Skeletal muscle tissue (tissue), 4 donors: ENCODE results near the gene PCDHGA8. TPM values are rescaled to one million over a fixed set of nuclear protein-coding genes. Genes with fewer than 3 reads are reported as not detected.
A peak's percentile ranks its signal among the peaks of the same experiment; 100 is the strongest.

ENCODE experiments used
- H3K27ac ChIP-seq: one replicate; pipeline ENCODE4 v1.7.0; 2013; ENCODE audit warnings: mild to moderate bottlenecking, low read depth, low read length, inconsistent platforms
- H3K27me3 ChIP-seq, 3 donors: one replicate each; pipeline ENCODE4 v1.7.0; 2013; ENCODE audit warnings: low read length in 3 of 3; ENCODE audit not compliant: control insufficient read depth in 3 of 3, insufficient read depth in 3 of 3
- H3K36me3 ChIP-seq, 3 donors: one replicate each; pipeline ENCODE4 v1.7.0; 2013; ENCODE audit warnings: low read length in 3 of 3; ENCODE audit not compliant: control insufficient read depth in 3 of 3, insufficient read depth in 3 of 3
- H3K4me1 ChIP-seq, 3 donors: one replicate each; pipeline ENCODE4 v1.7.0; 2013; ENCODE audit warnings: low read length in 3 of 3, mild to moderate bottlenecking in 3 of 3; ENCODE audit not compliant: control insufficient read depth in 3 of 3, insufficient read depth in 3 of 3
- H3K4me3 ChIP-seq, 3 donors: one replicate each; pipeline ENCODE4 v1.7.0; 2013; ENCODE audit warnings: low read length in 3 of 3
- H3K9ac ChIP-seq, 3 donors: one replicate each; pipeline ENCODE4 v1.7.0; 2013; ENCODE audit warnings: low read length in 3 of 3, mild to moderate bottlenecking in 3 of 3, moderate library complexity in 2 of 3, low read depth in 1 of 3
- H3K9me3 ChIP-seq, 3 donors: one replicate each; pipeline ENCODE4 v1.7.0; 2013; ENCODE audit warnings: low read length in 3 of 3; ENCODE audit not compliant: control insufficient read depth in 3 of 3
- total RNA-seq: library from RNA; depleted of rRNA; stranded (reverse); fragments of >200 nt; gene quantifications from one replicate; pipeline ENCODE4 v1.2.3, GENCODE V29; 2014
- donor health status: Osteomylitis.

PCDHGA8 gene
- total RNA-seq, 1 donor from 2014 or later: 3.7 TPM

DNA sequence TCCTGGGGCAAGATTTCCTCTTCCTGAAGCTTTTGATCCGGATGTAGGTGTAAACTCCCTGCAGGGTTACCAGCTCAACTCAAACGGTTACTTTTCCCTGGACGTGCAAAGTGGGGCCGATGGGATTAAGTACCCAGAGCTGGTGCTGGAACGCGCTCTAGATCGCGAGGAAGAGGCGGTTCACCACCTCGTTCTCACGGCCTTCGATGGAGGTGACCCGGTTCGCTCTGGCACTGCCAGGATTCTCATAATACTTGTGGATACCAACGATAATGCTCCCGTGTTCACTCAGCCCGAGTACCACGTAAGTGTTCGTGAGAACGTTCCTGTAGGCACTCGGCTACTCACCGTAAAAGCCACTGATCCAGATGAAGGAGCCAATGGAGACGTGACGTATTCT, 36.8 kb upstream of the PCDHGA8 start:
- Histone ChIP-seq H3K9me3 (peaks cover 23 to 39% (median 28%) of the 10 kb centered on the region in 3 donors), H3K9ac (no peak overlapping the region), H3K27me3 (peaks cover 0 to 36% (median 16%) of the 10 kb centered on the region in 3 donors)

GRCh38 chr5:141356133-141356532, 36.3 kb upstream of the PCDHGA8 start:
- Histone ChIP-seq H3K4me3 (peak overlapping the region in 2 of 3 donors; percentile 21 to 54), H3K36me3 (peaks cover 0 to 2% (median 2%) of the 10 kb centered on the region in 3 donors), H3K9ac (no peak overlapping the region), H3K9me3 (peaks cover 23 to 34% (median 27%) of the 10 kb centered on the region in 3 donors), H3K27ac (no peak overlapping the region), H3K27me3 (peaks cover 0 to 36% (median 14%) of the 10 kb centered on the region in 3 donors), H3K4me1 (peaks cover 0 to 4% (median 0%) of the 10 kb centered on the region in 3 donors)

More for the DNA sequence above, 36.8 kb upstream of the PCDHGA8 start:
- Histone ChIP-seq H3K4me1 (peaks cover 0 to 4% (median 0%) of the 10 kb centered on the region in 3 donors), H3K4me3 (peak overlapping the region; percentile 45 to 54 (median 48)), H3K36me3 (peaks cover 0 to 4% (median 2%) of the 10 kb centered on the region in 3 donors), H3K27ac (no peak overlapping the region)

DNA sequence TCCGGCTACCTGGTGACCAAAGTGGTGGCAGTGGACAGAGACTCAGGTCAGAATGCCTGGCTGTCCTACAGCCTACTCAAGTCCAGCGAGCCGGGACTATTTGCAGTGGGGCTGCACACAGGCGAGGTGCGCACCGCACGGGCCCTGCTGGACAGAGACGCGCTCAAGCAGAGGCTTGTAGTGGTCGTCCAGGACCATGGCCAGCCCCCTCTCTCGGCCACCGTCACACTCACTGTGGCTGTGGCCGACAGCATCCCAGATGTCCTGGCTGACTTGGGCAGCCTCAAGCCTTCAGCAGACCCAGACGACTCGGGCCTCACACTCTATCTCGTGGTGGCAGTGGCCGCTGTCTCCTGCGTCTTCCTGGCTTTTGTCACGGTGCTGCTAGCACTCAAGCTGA, 35.5 kb upstream of the PCDHGA8 start:
- peaks cover 18 to 34% (median 25%) of the 10 kb centered on the region in 3 donors for H3K9me3 ChIP-seq
- H3K36me3 ChIP-seq: peaks cover 0 to 2% (median 0%) of the 10 kb centered on the region in 3 donors
- H3K4me1 ChIP-seq: peaks cover 0 to 4% (median 0%) of the 10 kb centered on the region in 3 donors
- no peak overlapping the region for H3K9ac ChIP-seq
- peaks cover 0 to 35% (median 14%) of the 10 kb centered on the region in 3 donors for H3K27me3 ChIP-seq
- H3K4me3 ChIP-seq: peak overlapping the region; percentile 21 to 54 (median 41)
- no peak overlapping the region for H3K27ac ChIP-seq

DNA sequence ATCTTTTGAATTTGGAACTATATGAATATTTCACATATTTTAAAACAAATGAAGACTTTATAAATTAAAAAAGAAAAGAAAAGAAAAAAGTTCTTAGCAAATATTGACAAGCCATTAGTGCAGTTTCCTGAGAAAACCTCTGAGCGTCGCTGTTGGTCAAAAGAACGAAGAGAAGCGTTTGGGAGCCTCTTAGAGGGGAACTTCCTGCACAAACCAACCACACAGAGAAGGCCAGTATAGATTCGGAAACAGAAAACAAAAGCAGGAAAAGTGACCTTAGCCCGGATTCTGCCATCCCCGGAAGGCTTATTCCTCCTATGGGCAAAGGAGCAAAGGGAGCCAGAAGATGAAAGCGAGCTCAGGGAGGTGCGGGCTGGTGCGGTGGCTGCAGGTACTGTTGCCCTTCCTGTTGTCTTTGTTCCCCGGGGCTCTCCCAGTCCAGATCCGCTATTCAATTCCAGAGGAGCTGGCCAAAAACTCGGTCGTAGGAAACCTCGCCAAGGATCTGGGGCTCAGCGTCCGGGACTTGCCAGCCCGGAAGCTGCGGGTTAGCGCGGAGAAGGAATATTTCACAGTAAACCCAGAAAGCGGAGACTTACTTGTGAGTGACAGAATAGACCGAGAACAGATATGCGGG, 32.5 kb upstream of the PCDHGA8 start, which contains the start of gene PCDHGB2:
Gene PCDHGB2, plus strand, starts transcription at position 205 of the 637 bp plus-strand sequence. Its CDS starts 142 bp downstream, at position 347.
- peaks cover 0 to 4% (median 4%) of the 10 kb centered on the region in 3 donors for H3K36me3 ChIP-seq
- H3K9ac ChIP-seq: peak within 1 kb of the TSS in 1 of 3 donors; percentile 50
- peaks cover 7 to 36% (median 15%) of the 10 kb centered on the region in 3 donors for H3K27me3 ChIP-seq
- H3K4me3 ChIP-seq: peak within 1 kb of the TSS; percentile 54 to 72 (median 61)
- H3K27ac ChIP-seq: no peak within 1 kb of the TSS
- H3K4me1 ChIP-seq: peaks cover 0 to 4% (median 0%) of the 10 kb centered on the region in 3 donors
- H3K9me3 ChIP-seq: peaks cover 16 to 39% (median 31%) of the 10 kb centered on the region in 3 donors

DNA sequence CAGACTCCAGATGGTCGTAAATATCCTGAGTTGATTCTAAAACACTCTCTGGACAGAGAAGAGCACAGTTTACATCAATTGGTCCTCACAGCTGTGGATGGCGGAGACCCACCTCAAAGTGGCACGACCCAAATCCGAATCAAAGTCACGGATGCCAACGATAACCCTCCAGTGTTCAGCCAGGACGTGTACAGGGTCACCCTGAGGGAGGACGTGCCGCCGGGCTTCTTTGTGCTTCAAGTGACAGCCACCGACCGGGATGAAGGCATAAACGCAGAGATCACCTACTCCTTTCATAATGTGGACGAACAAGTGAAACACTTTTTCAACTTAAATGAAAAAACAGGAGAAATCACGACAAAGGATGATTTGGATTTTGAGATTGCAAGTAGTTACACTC, 31.7 kb upstream of the PCDHGA8 start:
- H3K27ac ChIP-seq: no peak overlapping the region
- peaks cover 0 to 4% (median 0%) of the 10 kb centered on the region in 3 donors for H3K4me1 ChIP-seq
- H3K36me3 ChIP-seq: peaks cover 0 to 7% (median 4%) of the 10 kb centered on the region in 3 donors
- H3K9ac ChIP-seq: no peak overlapping the region
- peak overlapping the region in 2 of 3 donors; percentile 48 to 72 for H3K4me3 ChIP-seq
- H3K9me3 ChIP-seq: peaks cover 11 to 41% (median 34%) of the 10 kb centered on the region in 3 donors
- peaks cover 7 to 38% (median 21%) of the 10 kb centered on the region in 3 donors for H3K27me3 ChIP-seq

- Histone ChIP-seq H3K27ac (no peak overlapping the region), H3K4me3 (no peak overlapping the region), H3K9me3 (peaks cover 10 to 32% (median 25%) of the 10 kb centered on the region in 3 donors), H3K36me3 (peaks cover 0 to 10% (median 7%) of the 10 kb centered on the region in 3 donors), H3K27me3 (peaks cover 12 to 36% (median 16%) of the 10 kb centered on the region in 3 donors), H3K9ac (no peak overlapping the region), H3K4me1 (no peaks in the 10 kb centered on the region)
Measured at GRCh38 chr5:141362719-141363118, 29.7 kb upstream of the PCDHGA8 start.

DNA sequence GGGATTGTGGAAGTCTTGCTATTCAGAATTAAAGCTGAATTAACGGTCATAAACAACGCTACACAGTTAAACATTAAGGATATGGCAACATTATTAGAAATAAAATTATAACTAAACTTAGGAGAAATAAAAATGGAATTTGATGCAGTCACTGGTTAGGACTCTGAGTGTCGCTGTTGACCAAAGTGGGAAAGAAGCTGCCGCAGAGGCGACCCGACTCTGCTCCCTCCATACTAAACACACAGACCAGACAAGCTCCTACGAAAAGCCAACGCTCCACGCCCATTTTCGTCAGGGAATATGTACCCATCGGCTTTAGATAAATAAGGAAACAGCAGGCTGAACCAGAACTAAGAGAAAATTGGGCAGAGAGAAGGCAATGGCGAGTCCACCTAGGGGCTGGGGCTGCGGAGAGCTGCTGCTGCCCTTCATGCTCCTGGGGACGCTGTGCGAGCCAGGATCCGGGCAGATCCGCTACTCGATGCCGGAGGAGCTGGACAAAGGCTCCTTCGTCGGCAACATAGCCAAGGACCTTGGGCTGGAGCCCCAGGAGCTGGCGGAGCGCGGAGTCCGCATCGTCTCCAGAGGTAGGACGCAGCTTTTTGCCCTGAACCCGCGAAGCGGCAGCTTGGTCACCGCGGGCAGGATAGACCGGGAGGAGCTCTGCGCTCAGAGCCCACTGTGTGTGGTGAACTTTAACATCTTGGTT, 28.3 kb upstream of the PCDHGA8 start, which contains the start of gene PCDHGA5:
Gene PCDHGA5, plus strand, starts transcription at position 211 of the 709 bp plus-strand sequence. Its CDS starts 169 bp downstream, at position 380.
- H3K27me3 ChIP-seq: peaks cover 12 to 36% (median 16%) of the 10 kb centered on the region in 3 donors
- H3K9ac ChIP-seq: no peak within 1 kb of the TSS
- H3K9me3 ChIP-seq: peaks cover 10 to 32% (median 29%) of the 10 kb centered on the region in 3 donors
- peaks cover 0 to 10% (median 7%) of the 10 kb centered on the region in 3 donors for H3K36me3 ChIP-seq
- no peaks in the 10 kb centered on the region for H3K4me1 ChIP-seq
- peak within 1 kb of the TSS in 2 of 3 donors; percentile 41 to 52 for H3K4me3 ChIP-seq
- no peak within 1 kb of the TSS for H3K27ac ChIP-seq

DNA sequence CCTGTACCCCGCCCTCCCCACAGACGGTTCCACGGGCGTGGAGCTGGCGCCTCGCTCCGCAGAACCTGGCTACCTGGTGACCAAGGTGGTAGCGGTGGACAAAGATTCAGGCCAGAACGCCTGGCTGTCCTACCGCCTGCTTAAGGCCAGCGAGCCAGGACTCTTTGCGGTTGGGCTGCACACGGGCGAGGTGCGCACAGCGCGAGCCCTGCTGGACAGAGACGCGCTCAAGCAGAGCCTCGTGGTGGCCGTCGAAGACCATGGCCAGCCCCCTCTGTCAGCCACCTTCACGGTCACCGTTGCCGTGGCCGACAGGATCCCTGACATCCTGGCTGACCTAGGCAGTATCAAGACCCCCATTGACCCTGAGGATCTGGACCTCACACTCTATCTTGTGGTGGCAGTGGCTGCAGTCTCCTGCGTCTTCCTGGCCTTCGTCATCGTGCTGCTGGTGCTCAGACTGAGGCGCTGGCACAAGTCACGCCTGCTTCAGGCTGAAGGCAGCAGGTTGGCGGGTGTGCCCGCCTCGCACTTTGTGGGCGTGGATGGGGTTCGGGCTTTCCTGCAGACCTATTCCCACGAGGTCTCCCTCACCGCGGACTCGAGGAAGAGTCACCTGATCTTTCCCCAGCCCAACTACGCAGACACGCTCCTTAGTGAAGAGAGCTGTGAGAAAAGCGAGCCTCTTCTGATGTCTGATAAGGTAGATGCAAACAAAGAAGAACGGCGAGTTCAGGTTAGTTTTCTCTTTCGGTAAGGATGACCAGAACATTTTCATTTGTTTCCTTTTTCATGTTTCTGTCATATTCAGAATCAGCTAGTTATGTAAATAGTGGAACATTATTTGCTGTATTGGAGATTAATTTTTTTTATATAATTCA, 26.2 kb upstream of the PCDHGA8 start:
- Histone ChIP-seq H3K36me3 (peaks cover 0 to 15% (median 7%) of the 10 kb centered on the region in 3 donors), H3K4me3 (peak overlapping the region in 1 of 3 donors; percentile 27), H3K4me1 (peaks cover 0 to 5% (median 0%) of the 10 kb centered on the region in 3 donors), H3K27me3 (peaks cover 12 to 26% (median 16%) of the 10 kb centered on the region in 3 donors), H3K9me3 (peaks cover 14 to 37% (median 28%) of the 10 kb centered on the region in 3 donors), H3K27ac (no peak overlapping the region), H3K9ac (no peak overlapping the region)
